Right lobe of liver (tissue), 4 donors: ENCODE results near the gene MARCHF6.

ENCODE experiments used
- CTCF ChIP-seq, 4 donors: fragments of 200-600 bp in 3 of 4; fragments of 450-650 bp in 1 of 4; IDR thresholded peaks; one replicate each; pipeline versions ENCODE4 v1.5.1 to v1.8.0; 2016 to 2022; ENCODE audit warnings: antibody characterized with exemption in 4 of 4, mild to moderate bottlenecking in 2 of 4
- POLR2A ChIP-seq: fragments of 450-650 bp; IDR thresholded peaks from one replicate; pipeline ENCODE4 v1.6.1; 2017; ENCODE audit warnings: antibody characterized with exemption, mild to moderate bottlenecking
- donor health status: DM: no; HTN: no; CAD: no.
- donor health status: DM: no; HTN: no; CAD: no.
- donor health status: DM: no; HTN: yes; CAD: no.

DNA sequence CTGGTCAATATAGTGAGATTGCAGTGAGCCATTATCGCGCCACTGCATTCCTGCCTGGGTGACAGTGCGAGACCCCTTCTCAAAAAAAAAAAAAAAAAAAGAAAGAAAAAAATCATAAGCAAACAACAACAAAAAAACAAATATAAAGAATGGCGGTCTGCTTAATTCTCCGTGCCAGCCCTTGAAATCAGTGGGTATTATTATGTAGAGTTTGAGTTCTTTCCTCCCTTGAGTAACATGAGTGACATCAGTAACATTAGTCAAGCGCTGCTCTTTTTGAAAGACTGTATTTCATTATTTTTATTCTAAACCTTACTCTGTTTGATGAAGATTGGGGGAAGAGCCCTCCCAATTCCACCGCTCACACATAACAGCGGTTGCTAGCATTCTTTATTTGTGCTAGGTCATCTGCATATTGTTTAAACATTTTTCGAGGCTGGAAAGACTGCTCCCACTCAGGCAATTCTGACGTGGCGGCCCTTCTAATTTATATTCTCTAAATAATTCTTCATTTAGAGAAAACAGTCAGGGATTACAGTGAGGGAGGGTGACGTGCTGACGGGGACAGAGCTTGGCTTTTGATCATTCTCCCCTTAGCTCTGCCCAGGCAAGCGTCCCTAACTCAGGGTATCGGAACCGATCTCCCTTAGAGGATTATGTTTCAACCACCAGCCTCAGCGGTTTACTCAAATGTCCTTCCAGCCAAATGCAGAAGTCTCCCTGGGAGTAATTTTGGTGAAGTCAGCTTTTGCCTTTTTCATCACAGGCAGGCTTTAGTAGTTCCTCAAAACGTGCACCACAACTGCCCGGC, 860 bp upstream of the MARCHF6 start:
- TF ChIP-seq CTCF (IDR thresholded peaks at IDR 0.05) (no peak), POLR2A (no peak)
